GM21576 (cell line): ENCODE data around the gene MYMK.

Experiments used
- ATAC-seq: cut with Tn5 transposase; IDR thresholded peaks from one replicate; pipeline ENCODE4 v1.9.1; 2021; ENCODE audit warnings: mild to moderate bottlenecking, moderate library complexity; ENCODE audit not compliant: unreplicated experiment

MYMK gene

DNA sequence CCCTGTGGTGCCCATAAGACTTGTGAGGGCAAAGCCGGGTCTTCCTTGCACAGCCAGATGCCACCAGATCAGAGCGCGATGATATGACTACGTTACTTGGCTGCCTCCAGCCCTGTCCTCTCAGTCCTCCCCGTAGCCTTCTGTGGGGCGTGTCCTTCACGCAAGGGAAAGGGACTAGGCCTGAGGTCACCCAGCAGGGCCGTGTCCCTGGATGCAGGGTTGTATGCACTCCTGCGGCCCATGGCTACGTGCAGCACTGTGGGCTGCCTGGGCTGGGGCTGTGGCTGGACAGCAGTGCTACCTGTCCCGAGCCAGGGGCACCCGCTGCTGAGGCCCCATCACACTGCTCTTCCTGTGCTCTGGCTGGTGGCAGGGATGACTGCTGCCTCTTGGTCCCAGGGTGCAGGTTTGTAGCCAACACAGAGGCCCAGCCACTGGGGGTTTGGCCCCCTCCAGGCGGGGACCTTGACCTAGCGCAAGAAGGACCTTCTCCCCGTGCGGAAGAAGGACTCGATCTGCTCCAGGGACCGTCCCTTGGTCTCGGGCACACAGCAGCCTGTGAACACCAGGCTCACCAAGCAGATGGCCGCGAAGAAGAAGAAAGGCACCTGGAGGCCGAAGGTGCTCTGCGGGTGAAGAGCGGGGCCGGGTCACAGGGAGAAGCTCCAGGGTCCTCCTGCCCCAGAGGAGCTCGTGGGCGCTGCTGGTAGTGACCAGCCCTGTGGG, 53.0 kb downstream of the MYMK start:
- no peak for ATAC-seq

DNA sequence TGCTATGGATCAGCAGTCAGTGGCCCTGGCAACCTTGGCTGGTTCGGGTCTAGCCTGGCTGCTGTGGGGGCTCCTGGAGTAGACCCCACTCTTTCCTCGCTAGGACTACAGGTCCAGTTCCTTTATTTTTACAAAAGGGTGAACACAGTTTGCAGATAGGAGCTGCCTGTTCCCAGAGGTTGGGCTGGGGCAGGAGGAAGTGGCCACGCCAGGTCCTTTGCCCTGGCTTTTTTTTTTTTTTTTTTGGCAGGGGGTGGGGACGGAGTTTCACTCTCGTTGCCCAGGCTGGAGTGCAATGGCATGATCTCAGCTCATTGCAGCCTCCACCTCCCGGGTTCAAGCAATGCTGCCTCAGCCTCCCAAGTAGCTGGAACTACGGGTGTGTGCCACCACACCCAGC, 53.8 kb downstream of the MYMK start:
- no peak for ATAC-seq

DNA sequence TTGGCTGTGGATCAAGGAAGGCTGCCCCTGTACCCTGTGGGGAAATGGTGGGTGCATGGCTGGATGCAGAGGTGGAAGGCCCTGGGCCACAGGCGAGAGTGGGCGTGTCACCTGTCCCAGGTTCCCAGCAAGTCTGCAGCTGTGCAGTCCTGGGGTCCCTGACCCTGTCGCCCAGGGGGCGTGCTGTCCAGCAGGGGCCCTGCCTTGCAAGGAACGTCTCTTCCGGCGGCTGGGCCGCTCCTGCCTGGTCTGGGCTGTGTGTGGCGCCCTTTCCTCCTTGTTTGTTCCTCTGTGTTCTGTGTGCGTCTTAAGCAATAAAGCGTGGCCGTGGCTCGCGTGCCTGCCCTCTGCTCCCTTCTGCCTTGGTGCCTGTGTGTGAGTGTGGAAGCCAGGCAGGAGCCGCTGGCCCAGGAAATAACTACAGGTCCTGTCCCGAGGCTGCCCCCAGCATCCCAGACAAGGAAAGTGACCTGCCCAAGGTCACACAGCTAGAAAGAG, 54.3 kb downstream of the MYMK start:
- no peak for ATAC-seq

DNA sequence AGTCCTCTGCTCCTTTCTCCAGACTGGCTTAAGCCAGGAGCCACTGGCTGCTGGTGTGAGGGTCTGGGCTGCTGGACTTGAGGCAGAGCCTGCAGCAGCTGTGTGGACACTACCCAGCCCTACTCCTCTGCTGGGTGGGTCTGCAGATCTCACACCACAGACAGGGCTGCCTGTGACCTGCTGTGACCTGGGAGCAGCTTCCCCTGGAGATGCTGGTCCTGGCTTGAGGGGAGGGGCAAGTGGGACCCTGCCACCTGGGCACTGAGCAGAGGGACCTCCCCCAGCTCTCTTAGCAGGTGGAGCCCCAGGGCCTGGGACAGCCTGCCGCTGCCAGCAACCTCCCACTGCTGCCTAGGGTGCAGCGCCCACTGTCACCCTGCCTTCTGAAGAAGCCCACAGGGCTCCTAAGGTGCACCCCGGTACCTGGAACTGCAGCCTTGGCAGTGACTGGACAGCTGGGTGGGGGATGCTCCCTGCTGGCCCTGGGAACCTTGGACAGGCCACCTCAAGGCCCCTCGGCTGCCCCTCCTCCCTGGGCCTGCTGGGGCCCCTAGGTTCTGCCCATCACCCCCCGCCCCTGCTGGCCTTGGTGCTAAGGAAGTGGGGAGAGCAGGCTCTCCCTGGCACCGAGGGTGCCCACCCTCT, 55.9 kb downstream of the MYMK start:
- ATAC-seq = no peak

DNA sequence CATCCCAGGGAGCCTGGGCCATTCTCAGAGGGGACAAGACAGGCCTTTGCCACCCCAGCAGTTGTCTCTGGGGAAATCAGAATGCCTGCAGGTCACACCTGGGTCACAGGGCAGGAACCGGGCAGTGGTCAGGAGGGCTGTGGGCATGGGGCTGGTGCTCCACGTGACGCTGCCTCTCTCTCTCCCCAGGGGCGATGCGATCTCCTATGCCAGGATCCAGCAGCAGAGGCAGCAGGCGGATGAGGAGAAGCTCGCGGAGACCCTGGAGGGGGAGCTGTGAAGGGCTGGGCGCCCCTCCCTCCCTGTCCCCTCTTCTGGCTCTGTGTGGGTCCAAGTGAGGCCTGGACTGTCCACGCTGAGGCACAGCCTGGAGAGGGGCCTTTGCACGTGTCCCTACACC, 56.4 kb downstream of the MYMK start:
- ATAC-seq = no peak

DNA sequence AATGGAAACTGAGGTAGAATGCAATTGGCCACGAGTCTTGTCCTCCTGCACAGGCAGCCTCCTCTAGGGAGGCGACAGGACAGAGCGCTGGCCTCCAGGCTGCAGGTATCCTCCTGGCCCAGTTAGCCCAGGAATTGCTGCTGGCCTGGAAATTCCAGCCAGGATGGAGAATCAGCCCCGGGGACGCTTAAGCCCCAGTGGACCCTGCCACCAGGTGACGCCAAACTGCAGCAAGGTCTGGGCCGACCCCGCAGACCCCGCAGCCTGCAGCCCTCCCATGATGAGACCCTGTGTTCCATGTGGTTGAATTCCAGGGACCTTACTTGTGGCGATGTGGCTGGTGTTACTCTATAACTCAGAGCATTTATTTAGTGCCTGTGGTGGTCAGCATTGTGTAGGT, 57.7 kb downstream of the MYMK start:
- no peak for ATAC-seq

DNA sequence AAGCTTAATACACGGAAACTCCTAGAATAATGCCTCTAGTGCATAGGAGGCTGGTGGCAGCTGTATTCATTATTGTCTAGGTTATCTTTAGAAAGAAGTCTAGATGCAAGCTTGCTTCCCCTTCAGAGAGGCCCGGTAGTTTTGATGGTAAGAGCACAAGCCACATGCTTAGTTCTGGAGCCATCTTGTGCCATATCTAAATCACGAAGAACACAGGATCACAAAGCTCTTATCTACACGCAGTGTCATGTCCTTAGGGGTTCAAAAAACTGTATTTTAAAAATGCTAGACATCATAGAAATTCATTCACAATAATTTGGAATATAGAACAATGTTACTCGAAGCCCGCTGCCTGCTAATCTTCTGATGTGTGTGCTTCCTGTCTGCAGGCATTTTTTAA, 58.8 kb downstream of the MYMK start:
- no peak for ATAC-seq

DNA sequence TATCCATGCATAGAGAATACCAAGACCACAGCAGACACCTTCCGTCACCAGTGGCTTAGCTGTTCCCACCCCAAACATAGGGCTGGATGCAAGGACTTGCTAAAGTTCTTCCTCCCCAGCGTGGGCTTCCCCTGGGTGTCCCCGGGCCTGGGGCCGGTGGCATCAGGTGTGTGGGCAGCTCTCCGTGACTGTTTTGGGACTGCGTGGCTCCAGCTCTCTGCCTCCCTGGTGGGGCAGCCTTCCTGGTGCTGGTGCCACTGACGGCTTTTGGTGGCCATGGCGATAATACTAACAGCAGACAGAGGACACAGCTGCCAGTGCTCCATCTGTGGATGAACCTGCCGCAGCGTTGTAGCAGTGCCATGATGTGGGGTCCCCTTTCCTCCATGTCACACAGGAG, 60.1 kb downstream of the MYMK start:
- ATAC-seq = no peak
